ENCODE data around the gene UPF2. TPM values are rescaled to one million over a fixed set of nuclear protein-coding genes. Genes with fewer than 3 reads are reported as not detected.
A peak's percentile ranks its signal among the peaks of the same experiment; 100 is the strongest.

Gene UPF2
- total and polyA plus RNA-seq, 2 of the 13 experiments (the other 11 are each of a cell fraction or from before 2014, with no cell fraction given), result 6.2 to 14.5 TPM

- TF ChIP-seq, protein P1, sequence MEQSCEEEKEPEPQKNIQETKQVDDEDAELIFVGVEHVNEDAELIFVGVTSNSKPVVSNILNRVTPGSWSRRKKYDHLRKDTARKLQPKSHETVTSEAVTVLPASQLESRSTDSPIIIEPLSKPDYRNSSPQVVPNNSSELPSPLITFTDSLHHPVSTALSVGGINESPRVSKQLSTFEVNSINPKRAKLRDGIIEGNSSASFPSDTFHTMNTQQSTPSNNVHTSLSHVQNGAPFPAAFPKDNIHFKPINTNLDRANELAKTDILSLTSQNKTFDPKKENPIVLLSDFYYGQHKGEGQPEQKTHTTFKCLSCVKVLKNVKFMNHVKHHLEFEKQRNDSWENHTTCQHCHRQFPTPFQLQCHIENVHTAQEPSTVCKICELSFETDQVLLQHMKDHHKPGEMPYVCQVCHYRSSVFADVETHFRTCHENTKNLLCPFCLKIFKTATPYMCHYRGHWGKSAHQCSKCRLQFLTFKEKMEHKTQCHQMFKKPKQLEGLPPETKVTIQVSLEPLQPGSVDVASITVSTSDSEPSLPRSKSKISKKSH (CRISPR knock-in tag; IDR thresholded peaks at IDR 0.05; ENCODE audit: borderline replicate concordance), result no peak
- TF ChIP-seq ZNF672 (CRISPR knock-in tag; IDR thresholded peaks at IDR 0.05) (no peak), ZNF335 (CRISPR knock-in tag; IDR thresholded peaks at IDR 0.05) (no peak), GPN1 (CRISPR knock-in tag; IDR thresholded peaks at IDR 0.05; ENCODE audit: borderline replicate concordance) (no peak), ZNF160 (CRISPR knock-in tag; IDR thresholded peaks at IDR 0.05) (no peak), CHD2 (IDR thresholded peaks at IDR 0.05; ENCODE audit: low read depth, low read length) (no peak), RARA (CRISPR knock-in tag; IDR thresholded peaks at IDR 0.05) (peak; percentile 69), ZNF816 (CRISPR knock-in tag; IDR thresholded peaks at IDR 0.05; ENCODE audit: borderline replicate concordance) (no peak), ZSCAN9 (CRISPR knock-in tag; IDR thresholded peaks at IDR 0.05; ENCODE audit: borderline replicate concordance) (no peak), MBNL3 (CRISPR knock-in tag; conservative IDR thresholded peaks at IDR 0.05) (no peak), ZNF660 (CRISPR knock-in tag; IDR thresholded peaks at IDR 0.05; ENCODE audit: borderline replicate concordance, low read depth) (no peak), ARHGAP35 (CRISPR knock-in tag; IDR thresholded peaks at IDR 0.05; ENCODE audit: borderline replicate concordance) (0 out of 2 replicates have a peak, but pooled peaks have one; percentile 21), HOXA7 (CRISPR knock-in tag; IDR thresholded peaks at IDR 0.05) (no peak)
- TF ChIP-seq, protein P2, sequence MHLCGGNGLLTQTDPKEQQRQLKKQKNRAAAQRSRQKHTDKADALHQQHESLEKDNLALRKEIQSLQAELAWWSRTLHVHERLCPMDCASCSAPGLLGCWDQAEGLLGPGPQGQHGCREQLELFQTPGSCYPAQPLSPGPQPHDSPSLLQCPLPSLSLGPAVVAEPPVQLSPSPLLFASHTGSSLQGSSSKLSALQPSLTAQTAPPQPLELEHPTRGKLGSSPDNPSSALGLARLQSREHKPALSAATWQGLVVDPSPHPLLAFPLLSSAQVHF (CRISPR knock-in tag; IDR thresholded peaks at IDR 0.05), result no peak
- TF ChIP-seq, protein P3, sequence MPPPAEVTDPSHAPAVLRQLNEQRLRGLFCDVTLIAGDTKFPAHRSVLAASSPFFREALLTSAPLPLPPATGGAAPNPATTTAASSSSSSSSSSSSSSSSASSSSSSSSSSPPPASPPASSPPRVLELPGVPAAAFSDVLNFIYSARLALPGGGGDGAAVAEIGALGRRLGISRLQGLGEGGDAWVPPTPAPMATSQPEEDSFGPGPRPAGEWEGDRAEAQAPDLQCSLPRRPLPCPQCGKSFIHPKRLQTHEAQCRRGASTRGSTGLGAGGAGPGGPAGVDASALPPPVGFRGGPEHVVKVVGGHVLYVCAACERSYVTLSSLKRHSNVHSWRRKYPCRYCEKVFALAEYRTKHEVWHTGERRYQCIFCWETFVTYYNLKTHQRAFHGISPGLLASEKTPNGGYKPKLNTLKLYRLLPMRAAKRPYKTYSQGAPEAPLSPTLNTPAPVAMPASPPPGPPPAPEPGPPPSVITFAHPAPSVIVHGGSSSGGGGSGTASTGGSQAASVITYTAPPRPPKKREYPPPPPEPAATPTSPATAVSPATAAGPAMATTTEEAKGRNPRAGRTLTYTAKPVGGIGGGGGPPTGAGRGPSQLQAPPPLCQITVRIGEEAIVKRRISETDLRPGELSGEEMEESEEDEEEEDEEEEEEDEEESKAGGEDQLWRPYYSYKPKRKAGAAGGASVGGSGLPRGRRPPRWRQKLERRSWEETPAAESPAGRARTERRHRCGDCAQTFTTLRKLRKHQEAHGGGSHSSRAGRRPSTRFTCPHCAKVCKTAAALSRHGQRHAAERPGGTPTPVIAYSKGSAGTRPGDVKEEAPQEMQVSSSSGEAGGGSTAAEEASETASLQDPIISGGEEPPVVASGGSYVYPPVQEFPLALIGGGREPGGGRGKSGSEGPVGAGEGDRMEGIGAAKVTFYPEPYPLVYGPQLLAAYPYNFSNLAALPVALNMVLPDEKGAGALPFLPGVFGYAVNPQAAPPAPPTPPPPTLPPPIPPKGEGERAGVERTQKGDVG (CRISPR knock-in tag; IDR thresholded peaks at IDR 0.05; ENCODE audit: borderline replicate concordance), result peak; percentile 52; the same call in 1 of the 2 replicates
- TF ChIP-seq, protein P4, sequence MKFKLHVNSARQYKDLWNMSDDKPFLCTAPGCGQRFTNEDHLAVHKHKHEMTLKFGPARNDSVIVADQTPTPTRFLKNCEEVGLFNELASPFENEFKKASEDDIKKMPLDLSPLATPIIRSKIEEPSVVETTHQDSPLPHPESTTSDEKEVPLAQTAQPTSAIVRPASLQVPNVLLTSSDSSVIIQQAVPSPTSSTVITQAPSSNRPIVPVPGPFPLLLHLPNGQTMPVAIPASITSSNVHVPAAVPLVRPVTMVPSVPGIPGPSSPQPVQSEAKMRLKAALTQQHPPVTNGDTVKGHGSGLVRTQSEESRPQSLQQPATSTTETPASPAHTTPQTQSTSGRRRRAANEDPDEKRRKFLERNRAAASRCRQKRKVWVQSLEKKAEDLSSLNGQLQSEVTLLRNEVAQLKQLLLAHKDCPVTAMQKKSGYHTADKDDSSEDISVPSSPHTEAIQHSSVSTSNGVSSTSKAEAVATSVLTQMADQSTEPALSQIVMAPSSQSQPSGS (CRISPR knock-in tag; IDR thresholded peaks at IDR 0.05), result no peak
- TF ChIP-seq, protein P5, sequence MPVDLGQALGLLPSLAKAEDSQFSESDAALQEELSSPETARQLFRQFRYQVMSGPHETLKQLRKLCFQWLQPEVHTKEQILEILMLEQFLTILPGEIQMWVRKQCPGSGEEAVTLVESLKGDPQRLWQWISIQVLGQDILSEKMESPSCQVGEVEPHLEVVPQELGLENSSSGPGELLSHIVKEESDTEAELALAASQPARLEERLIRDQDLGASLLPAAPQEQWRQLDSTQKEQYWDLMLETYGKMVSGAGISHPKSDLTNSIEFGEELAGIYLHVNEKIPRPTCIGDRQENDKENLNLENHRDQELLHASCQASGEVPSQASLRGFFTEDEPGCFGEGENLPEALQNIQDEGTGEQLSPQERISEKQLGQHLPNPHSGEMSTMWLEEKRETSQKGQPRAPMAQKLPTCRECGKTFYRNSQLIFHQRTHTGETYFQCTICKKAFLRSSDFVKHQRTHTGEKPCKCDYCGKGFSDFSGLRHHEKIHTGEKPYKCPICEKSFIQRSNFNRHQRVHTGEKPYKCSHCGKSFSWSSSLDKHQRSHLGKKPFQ (CRISPR knock-in tag; IDR thresholded peaks at IDR 0.05; ENCODE audit: insufficient replicate concordance), result no peak
Observed at GRCh38 chr10:11881477-11882417, 160.9 kb downstream of the UPF2 start (continued).
